AG04449 (cell line): ENCODE results near the gene LUC7L2.
"Not testable (repeated sequence)": the region's sequence is repeated elsewhere in the genome, so short reads cannot be mapped to it uniquely, and the experiment has no call there.

ENCODE experiments used
- CTCF ChIA-PET: fragments of 350-600 bp; formaldehyde crosslinking; extraction: SDS; loops from one replicate; lab custom pipeline; 2021; ENCODE audit warnings: antibody characterized with exemption; lab: Yijun Ruan, JAX
- POLR2A ChIA-PET: fragments of 400-600, 350-600 bp; formaldehyde crosslinking; extraction: SDS; loops from one replicate; lab custom pipeline; 2020; ENCODE audit warnings: antibody characterized with exemption, inconsistent platforms; lab: Yijun Ruan, JAX
- DNase-seq: peaks from one replicate; pipeline ENCODE4 v3.0.0-alpha.2; 2010; ENCODE audit warnings: low read depth, low spot score
- H3K4me3 ChIP-seq: 2 replicates; pipeline ENCODE4 v1.5.1; 2011; ENCODE audit warnings: low read depth, mild to moderate bottlenecking, control low read depth, low read length
- TF ChIP-seq, protein P1 (sequence below): IDR thresholded peaks from one replicate; pipeline ENCODE4 v1.5.1; 2011; ENCODE audit warnings: mild to moderate bottlenecking, moderate library complexity, low read length, control low read depth, inconsistent platforms; ENCODE audit not compliant: insufficient read depth; ENCODE audit errors: missing control alignments

Gene LUC7L2

DNA sequence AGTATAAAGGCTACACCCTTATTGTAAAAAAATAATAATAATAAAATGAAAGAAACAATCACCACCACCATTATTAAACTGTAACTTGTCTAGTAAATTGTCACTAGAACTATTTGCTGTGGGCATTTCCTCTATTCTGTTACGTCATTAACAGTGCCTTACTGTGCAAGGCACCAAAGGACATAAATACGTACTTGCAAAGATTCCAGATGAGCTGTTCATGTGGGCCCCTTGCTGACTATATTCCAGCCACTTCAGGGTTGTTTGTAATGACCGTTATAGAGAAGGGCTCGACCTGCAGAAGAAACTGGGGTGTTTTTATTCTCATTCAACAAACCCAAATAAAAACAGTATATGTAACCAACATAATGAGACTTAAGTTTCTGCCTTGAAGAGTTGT is 63.4 kb downstream of the LUC7L2 start:
- DNase-seq: no peak
- POLR2A ChIA-PET: no interaction called here
- no peak overlapping the region for H3K4me3 ChIP-seq
- CTCF ChIA-PET: interaction anchor here (1.5 to 8.0 kb wide), 2 partner anchors 9 to 13 kb away, joined by 3 to 129 read pairs; no protein-coding TSS in a partner anchor
- TF ChIP-seq, protein P1, sequence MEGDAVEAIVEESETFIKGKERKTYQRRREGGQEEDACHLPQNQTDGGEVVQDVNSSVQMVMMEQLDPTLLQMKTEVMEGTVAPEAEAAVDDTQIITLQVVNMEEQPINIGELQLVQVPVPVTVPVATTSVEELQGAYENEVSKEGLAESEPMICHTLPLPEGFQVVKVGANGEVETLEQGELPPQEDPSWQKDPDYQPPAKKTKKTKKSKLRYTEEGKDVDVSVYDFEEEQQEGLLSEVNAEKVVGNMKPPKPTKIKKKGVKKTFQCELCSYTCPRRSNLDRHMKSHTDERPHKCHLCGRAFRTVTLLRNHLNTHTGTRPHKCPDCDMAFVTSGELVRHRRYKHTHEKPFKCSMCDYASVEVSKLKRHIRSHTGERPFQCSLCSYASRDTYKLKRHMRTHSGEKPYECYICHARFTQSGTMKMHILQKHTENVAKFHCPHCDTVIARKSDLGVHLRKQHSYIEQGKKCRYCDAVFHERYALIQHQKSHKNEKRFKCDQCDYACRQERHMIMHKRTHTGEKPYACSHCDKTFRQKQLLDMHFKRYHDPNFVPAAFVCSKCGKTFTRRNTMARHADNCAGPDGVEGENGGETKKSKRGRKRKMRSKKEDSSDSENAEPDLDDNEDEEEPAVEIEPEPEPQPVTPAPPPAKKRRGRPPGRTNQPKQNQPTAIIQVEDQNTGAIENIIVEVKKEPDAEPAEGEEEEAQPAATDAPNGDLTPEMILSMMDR: no peak

DNA sequence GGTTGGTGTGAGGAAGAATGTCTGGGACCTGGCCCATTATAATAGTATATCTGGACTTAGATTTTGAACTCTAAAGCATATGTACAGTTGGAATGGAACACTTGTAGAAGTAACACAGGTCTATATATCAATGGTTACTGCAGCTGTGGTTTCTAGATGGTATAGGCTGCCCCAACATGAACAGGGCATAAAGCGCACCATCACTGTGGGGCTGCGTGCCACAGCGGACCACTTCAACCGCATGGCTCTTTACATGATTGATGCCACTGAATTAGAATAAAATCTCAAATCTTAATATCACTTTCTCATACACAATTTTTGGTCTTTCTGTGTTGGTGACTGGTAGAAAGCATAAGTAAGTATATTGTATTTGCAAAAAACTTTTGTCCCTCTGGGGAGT is 64.3 kb downstream of the LUC7L2 start:
- ChIA-PET CTCF (interaction anchor here (0.7 to 8.0 kb wide), 2 partner anchors 12 to 197 kb away, joined by 3 to 129 read pairs; no protein-coding TSS in a partner anchor), POLR2A (no interaction called here)
- DNase-seq: no peak
- H3K4me3 ChIP-seq: no peak overlapping the region
- TF ChIP-seq, protein P1: no peak

DNA sequence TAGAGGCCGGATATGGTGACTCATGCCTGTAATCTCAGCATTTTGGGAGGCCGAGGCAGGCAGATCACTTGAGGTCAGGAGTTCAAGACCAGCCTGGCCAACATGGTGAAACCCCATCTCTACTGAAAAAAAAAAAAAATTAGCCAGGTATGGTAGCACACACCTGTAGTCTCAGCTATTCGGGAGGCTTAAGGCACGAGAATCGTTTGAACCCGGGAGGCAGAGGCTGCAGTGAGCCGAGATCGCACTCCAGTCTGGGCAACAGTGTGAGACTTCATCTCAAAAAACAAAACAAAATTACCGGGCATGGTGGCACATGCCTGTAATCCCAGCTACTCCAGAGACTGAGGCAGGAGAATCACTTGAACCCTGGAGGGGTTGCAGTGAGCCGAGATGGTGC is 66.0 kb downstream of the LUC7L2 start:
- CTCF ChIA-PET: interaction anchor here (8.0 kb wide), 1 partner anchor 10 kb away, joined by 129 read pairs; no protein-coding TSS in a partner anchor

DNA sequence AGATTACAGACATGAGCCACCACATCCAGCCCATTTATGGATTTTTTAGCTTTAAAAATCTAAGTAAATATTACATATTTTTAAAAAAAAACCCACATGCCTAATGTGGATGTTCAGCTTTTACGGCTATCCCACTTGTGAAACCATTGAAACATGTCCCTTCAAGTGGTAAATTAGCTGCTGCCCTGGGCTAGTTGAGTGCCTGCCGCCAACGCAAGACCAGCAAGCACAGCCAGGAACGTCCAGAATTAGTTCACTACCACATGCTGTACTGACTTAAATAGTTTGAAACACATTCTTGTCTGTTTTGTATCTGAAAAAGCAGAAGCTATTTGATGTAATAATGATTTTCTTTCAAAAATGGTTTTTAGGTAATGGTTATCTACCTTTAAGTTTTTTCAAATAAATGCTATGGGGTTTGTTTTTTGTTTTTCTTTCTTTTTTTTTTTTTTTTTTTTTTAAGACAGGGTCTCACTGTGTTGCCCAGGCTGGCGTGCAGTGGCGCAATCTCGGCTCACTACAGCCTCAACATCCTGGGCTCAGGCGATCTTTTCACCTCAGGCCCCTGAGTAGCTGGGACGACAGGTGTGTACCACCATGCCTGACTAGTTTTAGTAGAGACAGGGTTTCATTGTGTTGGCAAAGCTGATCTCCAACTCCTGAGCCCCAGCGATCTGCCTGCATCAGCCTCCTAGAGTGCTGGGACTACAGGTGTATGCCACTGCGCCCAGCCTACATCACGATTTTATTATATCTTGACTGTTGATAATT is 66.7 kb downstream of the LUC7L2 start:
- POLR2A ChIA-PET: interaction anchor here (1.2 kb wide), 1 partner anchor 9 kb away, joined by 3 read pairs; no protein-coding TSS in a partner anchor
- DNase-seq: no peak
- CTCF ChIA-PET: interaction anchor here (0.7 to 8.0 kb wide), 2 partner anchors 9 to 25 kb away, joined by 3 to 129 read pairs; no protein-coding TSS in a partner anchor
- no peak overlapping the region for H3K4me3 ChIP-seq
- TF ChIP-seq, protein P1: no peak

More for the DNA sequence above, 66.0 kb downstream of the LUC7L2 start:
- POLR2A ChIA-PET: interaction anchor here (1.2 kb wide), 1 partner anchor 9 kb away, joined by 3 read pairs; no protein-coding TSS in a partner anchor
- not testable (repeated sequence) for DNase-seq, H3K4me3 ChIP-seq

DNA sequence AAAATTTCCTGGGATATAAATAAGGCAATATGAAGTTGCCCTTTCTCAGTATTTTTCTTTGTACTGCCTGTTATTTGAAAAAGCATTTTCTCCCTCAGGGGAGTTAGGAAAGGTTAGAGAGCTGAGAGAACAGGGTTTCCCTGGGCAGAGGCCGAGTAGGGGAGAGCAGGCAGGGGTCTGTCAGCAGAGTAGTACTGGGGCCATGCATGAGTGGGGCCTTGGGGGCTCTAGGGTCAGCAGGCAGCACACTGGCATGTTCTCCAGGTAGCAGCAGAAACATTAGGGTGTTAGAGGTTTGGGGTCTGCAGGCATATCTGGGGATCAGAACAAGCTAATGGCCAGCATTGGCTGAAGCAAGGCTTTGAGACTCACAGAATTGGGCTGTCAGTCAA is 67.3 kb downstream of the LUC7L2 start:
- no peak for DNase-seq
- POLR2A ChIA-PET: no interaction called here
- H3K4me3 ChIP-seq: no peak overlapping the region
- CTCF ChIA-PET: interaction anchor here (0.7 to 8.0 kb wide), 2 partner anchors 9 to 26 kb away, joined by 3 to 129 read pairs; no protein-coding TSS in a partner anchor
- TF ChIP-seq, protein P1: no peak

DNA sequence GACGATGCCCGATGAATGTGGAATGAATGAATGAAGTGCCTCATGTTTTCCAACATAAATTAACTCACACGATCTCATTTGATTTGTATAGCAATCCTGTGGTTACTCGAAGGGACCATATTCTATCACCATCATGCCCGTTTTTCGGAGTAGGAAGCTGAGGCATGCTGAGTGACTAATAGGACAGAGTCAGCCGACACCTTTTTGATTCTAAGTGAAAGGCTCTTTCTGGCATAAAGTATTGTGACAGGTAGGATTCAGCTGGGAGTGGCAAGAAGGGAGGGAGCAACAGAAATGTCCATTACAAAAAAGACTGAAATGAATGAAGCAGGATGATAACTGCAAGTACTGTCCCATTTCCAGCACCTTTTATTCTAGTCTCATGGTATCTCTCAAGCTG is 68.1 kb downstream of the LUC7L2 start:
- no peak for DNase-seq
- TF ChIP-seq, protein P1: no peak
- ChIA-PET CTCF (interaction anchor here (1.1 to 8.0 kb wide), 2 partner anchors 8 to 15 kb away, joined by 4 to 129 read pairs; no protein-coding TSS in a partner anchor), POLR2A (no interaction called here)
- H3K4me3 ChIP-seq: no peak overlapping the region

DNA sequence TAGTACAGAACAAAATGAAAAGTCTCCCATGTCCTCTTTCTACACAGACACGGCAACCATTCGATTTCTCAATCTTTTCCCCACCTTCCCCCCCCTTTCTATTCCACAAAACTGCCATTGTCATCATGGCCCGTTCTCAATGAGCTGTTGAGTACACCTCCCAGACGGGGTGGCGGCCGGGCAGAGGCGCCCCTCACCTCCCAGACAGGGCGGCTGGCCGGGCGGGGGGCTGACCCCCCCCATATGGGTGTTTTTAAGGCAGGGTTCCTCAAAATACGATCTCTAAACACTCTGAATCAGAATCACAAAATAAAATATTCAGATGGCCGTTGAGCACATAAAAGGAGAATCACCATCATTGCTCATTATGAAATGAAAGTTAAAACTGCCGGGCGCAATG is 70.0 kb downstream of the LUC7L2 start:
- H3K4me3 ChIP-seq, DNase-seq, POLR2A ChIA-PET: not testable (repeated sequence)
- CTCF ChIA-PET: interaction anchor here (1.4 kb wide), 1 partner anchor 15 kb away, joined by 5 read pairs; no protein-coding TSS in a partner anchor
